NCI-H2107 treated with DMSO at 0.1 percent for 48 hours (cell line): ENCODE measurements around the gene UQCC5.

ENCODE experiments used
- DNase-seq: peaks from one replicate; lab custom pipeline; 2025; ENCODE audit not compliant: unreplicated experiment; lab: John Stamatoyannopoulos, UW

The UQCC5 gene

DNA sequence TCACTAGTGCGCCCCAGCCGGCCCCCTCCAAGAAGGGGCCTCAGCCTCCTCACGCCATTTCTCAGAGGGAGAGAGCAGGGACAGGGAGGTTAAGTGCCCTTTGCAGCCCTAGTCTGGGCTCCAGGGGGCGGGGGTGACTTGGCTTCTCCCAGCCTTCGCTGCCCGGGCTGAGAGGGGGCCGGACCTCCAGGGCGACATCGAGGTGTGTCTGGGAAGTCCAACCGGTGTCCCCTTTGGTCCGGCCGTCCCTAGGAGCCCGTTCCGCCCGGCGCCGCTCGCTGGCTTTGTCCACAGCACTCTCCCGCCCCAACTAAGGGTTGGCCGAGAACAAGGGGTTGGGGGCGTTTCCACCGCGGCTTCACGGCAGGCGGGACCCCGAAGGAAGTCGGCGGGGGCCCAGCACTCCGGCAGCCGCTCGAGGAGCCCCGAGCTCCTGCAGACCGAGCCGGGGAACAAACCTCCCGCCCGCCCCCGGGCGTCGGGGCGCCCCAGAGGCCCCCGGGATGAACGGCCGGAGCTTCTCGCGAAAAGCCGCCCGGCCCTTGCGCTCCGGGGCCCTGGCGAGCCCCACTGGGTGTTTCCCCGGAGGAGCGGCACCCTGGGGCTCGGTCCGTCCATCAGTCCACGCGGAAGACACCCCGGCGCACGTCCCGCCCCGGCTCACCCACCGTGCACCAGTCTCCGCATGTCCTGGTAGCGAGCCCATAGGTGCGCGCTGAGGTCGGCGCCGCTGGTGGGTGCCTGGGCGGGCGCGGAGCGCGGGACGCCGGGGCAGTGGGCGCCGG lies 3.4 kb upstream of the UQCC5 start:
- DNase-seq, result no peak

DNA sequence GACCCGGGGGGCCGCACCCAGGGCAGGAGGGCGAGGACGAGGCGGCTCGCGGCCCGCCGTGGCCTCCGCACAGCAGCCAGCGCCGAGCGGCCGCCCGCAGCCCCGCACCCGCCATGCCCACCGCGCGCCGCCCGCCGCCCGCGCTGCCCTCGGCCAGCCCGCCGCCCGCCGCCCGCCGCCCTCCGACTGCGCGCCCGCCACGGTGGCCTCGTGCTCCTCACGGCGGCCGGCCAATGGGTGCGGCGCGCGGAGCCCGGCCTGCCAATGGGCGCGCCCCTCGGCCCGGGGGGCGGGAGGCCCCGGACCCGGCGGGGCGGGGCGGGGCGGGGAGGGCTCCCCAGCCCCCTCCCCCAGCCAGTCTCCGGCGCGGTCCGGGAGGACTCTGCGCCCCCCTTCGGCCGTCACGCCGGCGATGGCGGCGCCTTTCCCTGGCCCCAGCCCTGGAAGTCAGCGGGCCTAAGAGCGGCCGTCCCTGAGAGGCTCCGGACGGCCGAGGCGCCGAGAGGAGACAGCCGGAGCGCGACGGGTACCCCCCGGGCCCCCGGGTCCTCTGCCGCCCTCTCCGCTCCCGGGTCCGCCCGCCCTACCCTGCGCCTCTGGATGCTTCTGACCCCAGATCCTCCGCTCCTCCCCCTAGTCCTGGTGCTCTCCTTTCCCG lies 2.7 kb upstream of the UQCC5 start, which contains the start of gene NT5DC2:
Gene NT5DC2, minus strand, starts transcription at position 235 of the 658 bp plus-strand sequence. Its CDS starts 120 bp downstream, at position 115.
- DNase-seq, result no peak

DNA sequence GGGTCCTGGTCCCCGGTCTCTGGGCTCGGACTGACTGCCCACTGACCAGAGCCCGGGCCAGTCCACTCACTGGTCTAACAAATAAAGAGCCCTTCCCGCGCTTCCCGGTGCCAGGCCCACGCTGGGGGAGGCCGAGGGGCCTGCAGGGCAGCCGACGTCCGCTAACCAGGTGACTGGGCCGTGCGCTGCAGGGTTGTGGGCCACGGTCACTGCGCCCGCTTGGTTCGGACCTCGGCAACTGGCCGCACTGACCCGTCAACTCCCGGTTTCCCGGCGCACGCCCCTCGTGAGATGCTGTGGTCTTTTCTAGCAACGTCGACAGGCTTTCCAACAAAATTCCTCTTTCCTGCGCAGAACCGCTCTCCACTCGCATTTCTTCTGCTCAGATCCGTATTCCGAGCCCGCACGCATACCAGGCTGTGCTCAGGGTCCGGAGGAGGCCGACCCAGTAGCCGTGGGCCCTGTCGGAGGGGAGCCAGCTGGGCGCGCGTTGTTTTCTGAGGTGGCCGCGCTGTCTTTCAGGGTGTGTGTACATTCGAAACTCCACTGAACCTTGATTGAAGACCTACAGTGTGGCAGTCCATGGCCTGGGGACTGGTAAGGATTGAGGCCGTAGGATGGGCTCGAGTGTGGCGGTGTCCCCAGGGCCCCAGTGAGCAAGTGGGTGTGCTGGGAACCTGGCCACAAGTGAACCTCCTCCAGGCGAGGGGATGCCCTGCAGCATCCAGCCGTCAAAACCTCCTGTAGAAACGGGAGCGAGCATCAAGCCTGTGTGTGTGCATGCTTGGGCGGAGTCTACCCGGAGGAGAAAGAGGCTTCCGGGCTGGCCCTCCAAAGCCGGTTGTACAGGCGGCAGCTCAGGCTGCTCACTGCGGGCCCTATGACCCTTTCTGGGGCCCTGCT lies 1.9 kb upstream of the UQCC5 start:
- no peak for DNase-seq

DNA sequence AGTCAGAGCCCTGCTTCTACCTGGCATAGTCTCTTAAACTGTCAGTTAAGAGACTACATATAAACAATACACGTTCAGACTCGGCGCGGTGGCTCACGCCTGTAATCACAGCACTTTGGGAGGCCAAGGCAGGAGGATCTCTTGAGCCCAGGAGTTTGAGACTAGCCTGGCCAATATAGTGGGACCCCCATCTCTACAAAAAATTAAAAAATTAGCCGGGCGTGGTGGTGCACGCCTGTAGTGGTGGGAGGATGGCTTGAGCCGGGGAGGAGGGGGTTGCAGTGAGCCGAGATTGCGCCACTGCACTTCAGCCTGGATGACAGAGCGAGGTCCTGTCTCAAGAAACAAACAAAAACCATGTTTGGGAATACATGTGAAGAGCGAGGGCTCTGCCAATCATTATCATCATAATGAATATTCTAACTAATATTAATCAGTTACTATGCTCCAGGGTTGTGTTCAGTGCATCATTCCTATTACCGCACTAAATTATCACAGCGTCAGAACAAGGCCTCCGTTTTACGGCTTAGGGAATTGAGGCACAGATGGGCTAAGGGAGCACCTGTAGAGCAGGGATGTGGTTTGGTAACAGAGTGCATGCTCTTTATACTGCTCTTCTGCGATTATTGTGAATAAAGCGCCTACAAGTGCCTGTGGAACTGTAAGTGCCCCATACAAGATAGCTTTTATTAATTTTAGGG lies 844 bp upstream of the UQCC5 start:
- no peak for DNase-seq

DNA sequence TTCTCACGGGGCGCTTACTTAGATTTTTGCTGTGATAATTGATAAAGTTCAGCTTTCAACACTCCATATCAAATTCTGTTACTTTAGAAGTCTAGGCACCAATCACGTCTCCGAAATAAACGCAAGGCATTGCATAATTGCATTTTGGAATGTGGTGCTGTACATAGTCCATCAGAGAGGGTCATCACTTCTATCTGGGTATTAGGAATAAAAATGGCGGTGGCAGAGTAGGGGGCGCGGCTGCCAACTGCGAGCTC lies 365 bp upstream of the UQCC5 start:
- no peak for DNase-seq

DNA sequence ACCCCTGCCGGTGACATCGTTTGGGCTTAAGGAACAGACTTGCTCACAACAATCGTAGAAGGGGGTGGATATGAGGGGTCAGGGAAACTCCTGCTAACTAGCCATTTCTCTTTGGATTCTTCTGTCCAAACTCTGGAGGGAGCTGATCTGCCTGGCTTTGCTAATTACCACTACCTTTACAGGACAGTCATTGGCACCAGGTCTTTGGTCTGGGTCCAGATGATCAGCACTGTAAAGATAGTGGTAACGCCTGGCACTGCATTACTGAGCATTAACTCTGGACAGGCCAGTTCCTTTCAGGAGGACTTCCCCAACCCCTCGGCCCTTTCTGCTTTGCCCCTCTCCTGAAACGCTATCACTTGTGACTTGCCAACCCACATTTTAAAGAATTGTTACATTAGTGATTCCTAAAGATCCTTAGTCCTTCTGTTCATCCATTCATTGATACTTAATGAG lies 788 bp downstream of the UQCC5 start:
- DNase-seq, result no peak

DNA sequence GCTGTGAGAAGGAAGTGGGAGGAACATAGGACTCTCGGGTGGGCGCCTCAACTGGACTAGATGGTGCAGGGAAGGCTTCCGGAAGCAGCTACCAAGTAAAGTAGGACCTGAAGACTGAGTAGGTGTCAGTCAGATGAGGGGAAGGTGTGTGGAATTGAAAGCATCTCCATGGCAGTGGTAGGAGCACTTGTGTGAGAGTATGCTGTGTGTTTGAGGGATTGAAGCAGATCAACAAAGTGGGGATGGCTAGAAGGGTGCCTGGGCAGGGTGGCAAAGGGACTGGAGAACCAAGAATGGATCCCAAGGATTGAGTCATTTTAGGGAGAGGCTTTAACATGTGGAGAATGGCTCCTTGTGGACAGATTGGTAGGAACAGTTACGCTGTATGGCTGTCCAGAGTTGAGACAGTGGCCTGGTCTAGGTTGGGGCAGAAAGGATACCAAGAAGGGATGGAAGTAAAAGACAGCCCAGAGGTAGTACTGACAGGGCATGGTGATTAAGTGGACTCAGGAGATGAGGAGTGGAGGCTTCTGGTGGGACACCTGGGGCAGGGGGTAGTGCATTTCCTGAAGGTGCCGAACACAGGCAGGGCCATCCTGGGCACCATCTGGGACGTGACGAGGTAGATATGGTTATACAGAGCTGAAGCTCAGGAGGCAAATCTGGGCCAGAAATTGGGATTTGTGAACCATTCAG lies 1.5 kb downstream of the UQCC5 start:
- DNase-seq, result no peak

DNA sequence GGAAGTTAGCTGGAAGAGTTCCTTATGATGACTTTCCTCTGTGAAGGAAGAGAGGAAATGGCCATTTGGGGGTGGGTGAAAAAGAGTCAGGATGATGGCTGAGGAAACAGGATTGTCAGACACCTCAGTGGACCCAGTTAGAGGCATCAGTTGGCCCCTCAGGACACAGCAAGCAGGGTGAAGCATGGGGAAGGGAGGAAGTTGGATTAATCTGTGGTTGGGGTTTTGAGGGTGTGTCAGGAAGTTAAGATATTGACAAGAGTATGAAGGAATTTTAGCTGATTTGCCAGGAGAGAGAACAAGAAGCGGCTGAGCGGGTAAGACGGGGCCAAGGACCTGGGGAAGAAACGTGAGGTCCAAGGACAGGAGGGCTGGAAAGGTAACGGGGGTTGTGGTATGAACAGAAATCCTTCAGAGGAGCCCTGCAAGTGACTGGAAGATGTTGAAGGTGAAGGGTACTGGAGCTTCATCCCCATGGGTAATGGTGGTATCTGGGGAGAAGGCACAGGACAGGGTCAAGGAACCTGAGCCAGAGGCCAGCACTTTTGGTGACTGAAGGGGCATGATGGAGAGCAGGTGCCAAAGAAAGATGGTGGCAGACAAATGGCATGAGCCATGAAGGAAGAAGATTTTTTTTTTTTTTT lies 2.7 kb downstream of the UQCC5 start:
- DNase-seq, result no peak

DNA sequence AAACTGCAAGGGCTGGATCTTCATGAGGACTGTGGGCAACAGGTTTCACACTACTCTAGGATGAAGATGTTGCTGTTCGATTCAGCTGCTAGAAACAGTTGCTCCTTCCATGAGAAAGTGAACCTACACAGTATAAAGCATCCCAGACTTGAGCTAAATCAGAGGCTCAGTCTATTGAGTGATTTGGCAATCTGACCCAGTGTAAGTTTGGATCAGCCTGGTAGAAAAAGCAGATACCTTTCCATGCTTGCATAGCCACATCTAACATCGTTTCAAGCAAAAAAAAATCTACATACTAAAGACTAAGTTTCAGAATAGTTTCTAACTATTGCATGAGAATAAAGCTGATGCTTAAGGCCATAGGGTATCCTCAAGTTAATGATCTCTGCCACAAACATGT lies 4.6 kb downstream of the UQCC5 start:
- no peak for DNase-seq

DNA sequence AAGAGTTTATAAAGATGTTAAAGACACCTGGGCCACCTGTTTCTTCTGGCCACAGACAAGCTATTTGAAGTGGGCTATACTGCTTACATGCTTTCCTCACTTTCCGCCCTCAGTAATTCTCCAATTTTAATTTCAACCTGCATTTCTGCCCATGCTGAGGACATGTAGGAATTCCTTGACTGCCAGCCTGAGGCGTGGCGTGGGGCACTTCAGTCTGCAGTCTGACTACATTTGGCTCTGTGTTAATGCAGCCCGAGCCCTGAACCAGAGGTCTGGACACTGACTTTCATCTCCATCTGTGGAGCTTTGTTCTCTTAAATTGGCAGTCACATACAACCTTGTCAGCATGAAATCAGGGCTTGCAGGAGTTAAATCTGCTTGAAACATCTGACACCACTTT lies 8.5 kb downstream of the UQCC5 start:
- no peak for DNase-seq

DNA sequence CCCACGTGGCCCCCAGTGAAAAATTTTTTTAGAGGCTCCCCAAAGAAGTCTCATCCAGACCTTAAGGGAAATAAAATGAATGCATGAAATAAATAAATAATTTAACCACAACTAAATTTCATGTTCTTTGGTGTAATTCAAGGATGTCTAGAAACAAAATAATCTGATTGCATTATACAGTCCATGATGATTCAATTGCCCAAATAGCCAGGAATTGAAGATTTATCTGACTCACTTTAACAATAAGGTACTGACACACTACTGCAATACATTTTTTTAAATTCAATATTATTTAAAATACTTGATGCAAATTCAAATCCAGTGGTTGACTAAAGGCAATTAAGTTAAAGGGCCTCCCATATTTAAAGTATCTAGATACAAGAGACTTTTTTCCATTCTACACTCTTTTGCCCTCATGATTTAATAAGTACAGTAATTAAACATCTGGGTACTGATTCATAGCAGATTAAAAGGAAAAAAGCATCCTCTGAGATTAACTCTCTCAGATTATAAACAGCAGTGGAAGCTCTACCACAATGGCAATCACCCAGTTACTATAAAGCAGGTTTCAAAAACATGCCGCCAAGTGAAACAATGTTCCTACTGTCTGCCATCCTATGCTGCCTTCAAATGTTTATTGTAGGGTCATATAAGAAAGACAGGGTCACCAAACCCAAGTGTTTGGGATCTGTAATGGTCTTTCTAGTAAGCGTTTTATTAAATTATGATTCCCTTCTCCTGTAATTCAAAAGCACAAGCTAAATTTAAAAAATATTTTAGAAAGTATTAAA lies 9.9 kb downstream of the UQCC5 start:
- DNase-seq, result no peak

DNA sequence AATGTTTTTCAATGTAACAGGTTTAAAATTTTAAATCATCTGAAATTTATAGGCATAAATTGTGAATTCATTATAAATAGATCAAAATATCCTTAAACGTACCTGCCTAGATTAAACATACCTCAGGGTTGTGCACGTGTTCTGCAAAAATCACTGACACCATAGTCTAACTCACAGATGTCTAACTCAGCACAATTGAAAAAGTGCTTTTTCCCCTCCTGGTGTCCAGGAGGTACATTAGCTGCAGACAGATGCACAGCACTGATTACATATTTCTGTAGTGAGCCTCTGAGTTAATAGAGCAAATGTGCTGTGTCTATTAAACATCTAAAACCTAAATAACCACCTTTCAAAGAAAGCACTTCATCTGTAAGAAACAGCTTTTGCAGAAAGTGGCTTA lies 10.7 kb downstream of the UQCC5 start:
- no peak for DNase-seq

DNA sequence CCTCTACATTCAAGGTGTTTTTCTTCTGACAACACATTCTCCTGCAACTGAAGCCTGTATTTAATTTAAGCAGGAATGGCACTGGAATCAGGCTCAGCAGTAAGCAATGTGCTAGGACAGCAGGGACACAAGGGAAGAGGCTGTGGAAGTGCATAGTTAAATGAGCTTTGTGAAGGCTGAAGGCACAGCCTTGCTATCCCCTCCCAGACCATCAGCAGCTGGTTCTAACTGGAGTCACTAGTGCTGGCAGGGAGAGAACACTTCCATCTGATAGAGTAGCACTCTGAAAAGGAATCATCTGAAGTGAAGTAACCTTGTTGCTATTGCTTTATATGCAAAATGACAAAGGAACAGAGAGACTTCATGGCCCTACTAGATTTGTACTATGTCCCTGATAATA lies 14.7 kb downstream of the UQCC5 start:
- no peak for DNase-seq

DNA sequence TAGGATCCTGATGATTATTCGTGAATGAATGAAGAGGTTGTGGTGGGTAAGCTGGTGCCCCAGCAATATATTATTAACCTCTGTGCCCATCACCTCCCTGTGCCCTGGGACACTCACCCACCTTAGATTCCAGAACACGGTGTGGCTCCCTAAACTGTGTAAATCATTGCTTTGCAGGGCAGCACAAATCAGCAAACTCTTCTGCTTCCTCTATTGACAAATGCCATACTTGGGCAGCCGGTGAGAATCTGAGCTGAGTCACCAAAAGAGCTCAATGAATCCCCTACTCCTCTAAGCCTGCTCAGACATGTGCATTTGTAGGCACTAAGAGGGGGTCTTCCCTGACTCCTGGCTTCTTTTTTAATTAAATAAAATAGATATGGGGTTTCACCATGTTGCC lies 15.7 kb downstream of the UQCC5 start:
- DNase-seq, result no peak

DNA sequence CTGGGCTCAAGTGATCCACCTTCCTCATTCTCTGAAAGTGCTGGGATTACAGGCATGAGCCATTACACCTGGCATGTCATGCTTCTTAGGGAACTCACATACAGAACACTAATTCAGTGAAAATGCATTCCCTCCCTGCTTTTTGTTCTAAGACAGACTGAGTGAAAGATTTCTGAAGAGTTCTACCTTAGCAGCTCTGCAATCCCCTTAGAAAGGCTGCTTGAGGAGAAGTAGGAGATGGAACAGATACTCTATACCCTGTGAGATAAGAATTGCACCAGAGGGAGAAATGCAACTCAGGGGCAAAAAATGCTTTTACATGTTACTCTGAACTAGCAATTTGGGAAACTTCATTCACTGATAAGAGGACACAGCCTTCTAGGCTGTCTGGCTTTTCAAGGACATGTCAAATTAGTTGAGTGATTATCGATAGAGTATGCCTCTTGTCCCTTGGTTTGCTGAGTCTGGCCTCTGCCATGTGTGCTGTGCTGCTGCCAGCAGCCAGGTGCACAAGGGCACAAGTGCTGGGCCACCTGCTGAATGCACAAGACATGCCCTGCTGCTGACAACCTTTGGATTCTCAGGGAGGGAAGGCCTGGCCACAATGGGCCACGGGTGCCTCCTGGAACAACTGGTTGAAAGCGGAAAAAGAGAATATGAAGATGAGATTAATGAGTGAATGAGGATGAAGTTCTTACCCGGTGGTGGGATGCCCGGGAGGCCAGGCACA lies 17.8 kb downstream of the UQCC5 start:
- DNase-seq, result no peak

DNA sequence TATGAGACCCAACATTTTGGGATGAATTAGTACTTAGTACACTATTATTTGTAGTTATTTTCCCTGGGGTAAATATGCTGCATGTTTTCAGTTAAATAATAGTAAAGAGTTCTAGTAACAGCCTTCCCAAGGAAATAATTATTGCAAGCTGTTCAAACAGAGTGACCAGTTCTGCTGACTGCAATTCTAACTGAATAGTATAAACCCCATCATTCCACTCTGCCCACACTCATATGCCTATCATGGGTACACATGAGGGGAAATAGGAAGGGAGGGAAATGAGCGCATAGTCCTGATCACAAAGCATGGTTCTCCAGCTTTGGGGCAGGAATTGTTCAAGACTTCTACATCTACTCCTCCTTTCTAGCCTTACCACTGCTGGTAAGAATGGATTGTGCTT lies 18.7 kb downstream of the UQCC5 start:
- no peak for DNase-seq

DNA sequence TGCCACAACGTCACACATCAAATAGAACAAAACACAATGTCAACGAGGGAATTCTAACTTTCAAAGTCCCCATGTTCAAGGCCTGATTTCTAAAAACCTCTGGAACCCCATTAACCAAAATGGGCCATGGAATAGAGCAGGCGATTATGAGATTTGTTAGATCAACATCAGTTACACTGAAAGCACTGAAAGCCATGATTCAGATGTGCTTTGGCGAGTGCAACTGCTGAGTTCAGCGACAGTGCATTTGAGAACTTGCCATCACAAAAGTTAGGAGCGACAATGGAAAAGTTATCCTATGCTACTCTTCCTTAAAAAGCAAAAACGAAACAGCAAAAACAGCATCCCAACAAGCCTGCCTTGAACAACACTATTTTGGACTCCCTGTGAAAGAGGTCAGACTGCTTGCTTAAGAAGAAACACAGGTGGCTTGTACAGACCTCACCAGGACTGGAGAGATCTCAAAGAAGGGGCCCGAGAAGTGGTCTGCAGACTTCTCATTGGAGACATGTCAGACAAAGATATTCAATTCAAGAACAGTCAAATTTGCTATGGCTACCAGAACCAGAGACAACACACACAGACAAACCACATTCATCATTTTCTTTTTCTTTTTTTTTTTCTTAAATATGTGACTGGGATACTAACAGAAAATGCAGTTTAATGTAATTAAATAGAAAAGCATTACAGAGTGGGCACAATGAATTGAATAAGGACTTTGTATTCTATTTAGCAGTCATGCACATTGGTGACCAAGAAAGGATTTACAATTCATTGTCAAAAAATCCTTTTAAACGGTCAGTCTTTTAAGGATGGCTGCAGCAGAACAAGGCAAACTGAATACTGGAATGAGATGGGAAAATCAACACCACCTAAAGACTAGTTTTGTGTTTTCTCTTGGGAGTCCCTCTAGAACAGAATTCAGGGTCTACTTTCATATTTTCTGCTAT lies 20.9 kb downstream of the UQCC5 start:
- no peak for DNase-seq

DNA sequence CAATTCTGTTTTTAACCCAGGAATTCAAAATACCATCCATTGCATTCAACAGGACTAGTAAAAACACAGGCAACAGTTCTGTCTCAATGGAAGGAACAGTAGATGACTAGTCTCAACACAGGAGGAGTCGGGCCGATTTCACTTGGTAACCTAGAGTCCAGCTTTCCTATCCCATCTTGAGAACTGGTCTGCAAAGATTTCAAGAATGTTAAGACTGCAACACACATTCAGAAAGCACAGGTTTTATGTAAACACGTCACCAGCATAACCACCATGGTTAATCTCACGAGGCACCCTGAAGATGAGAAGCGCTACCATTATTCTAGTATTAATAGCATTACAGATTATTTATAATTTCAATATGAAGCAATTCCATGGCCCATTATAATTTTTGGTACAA lies 22.0 kb downstream of the UQCC5 start:
- no peak for DNase-seq
